PC-3 (cell line): Measurements from ENCODE around the gene SIGLEC15.

Source experiments
- EZH2 ChIP-seq: fragments of 300-600 bp; sonication (generic); IDR thresholded peaks from one replicate; pipeline ENCODE4 v1.6.1; 2017; ENCODE audit warnings: antibody characterized with exemption, mild to moderate bottlenecking, low read length; ENCODE audit not compliant: unreplicated experiment
- EZH2phosphoT487 ChIP-seq: fragments of 300-600 bp; sonication (generic); IDR thresholded peaks from 2 replicates; pipeline ENCODE4 v1.6.1; 2018; ENCODE audit warnings: mild to moderate bottlenecking, antibody characterized with exemption, low read length, borderline replicate concordance
- TF ChIP-seq, protein P1 (sequence below): fragments of 300-600 bp; sonication (generic); conservative IDR thresholded peaks from 2 replicates; pipeline ENCODE4 v1.5.1; 2017; ENCODE audit warnings: antibody characterized with exemption, low read depth, mild to moderate bottlenecking, low read length

DNA sequence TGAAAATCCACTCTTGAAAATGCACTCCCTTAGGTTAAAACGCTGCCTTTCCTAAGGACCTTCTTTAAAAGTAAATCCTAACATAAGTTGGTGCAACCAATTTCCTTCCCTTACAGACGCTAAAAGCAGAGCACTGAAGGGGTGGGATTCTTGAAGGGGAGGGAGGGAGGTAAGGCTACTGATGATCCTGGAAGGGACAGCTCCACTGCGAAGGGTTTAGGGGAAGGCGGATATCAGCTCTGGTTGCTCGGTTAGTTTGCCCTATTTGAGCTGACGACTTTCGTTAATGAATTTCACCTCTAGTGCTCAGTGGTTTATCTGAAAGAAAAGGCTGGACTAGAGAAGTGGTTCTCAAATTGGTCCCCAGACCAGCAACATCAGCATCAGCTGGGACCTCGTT, 49.7 kb upstream of the SIGLEC15 start:
- TF ChIP-seq, protein P1, sequence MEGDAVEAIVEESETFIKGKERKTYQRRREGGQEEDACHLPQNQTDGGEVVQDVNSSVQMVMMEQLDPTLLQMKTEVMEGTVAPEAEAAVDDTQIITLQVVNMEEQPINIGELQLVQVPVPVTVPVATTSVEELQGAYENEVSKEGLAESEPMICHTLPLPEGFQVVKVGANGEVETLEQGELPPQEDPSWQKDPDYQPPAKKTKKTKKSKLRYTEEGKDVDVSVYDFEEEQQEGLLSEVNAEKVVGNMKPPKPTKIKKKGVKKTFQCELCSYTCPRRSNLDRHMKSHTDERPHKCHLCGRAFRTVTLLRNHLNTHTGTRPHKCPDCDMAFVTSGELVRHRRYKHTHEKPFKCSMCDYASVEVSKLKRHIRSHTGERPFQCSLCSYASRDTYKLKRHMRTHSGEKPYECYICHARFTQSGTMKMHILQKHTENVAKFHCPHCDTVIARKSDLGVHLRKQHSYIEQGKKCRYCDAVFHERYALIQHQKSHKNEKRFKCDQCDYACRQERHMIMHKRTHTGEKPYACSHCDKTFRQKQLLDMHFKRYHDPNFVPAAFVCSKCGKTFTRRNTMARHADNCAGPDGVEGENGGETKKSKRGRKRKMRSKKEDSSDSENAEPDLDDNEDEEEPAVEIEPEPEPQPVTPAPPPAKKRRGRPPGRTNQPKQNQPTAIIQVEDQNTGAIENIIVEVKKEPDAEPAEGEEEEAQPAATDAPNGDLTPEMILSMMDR: no peak
- TF ChIP-seq EZH2: no peak
- no peak for TF ChIP-seq EZH2phosphoT487
